Stimulated activated CD8-positive, alpha-beta memory T cell treated with anti-CD3 and anti-CD28 coated beads, Interleukin-15, amount 100 ng/mL, for 24 hours (primary cell): Measurements from ENCODE around the gene EFCAB13.

ENCODE experiments used
- DNase-seq: peaks from one replicate; pipeline ENCODE4 v3.0.0-alpha.2; 2020; ENCODE audit warnings: low read depth

EFCAB13 gene

DNA sequence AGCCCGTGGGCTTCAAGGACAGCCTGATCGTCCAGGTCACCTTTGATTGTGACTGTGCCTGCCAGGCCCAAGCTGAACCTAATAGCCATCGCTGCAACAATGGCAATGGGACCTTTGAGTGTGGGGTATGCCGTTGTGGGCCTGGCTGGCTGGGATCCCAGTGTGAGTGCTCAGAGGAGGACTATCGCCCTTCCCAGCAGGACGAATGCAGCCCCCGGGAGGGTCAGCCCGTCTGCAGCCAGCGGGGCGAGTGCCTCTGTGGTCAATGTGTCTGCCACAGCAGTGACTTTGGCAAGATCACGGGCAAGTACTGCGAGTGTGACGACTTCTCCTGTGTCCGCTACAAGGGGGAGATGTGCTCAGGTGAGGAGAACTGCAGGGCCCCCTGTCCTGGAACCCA lies 31.5 kb upstream of the EFCAB13 start:
- DNase-seq: no peak

DNA sequence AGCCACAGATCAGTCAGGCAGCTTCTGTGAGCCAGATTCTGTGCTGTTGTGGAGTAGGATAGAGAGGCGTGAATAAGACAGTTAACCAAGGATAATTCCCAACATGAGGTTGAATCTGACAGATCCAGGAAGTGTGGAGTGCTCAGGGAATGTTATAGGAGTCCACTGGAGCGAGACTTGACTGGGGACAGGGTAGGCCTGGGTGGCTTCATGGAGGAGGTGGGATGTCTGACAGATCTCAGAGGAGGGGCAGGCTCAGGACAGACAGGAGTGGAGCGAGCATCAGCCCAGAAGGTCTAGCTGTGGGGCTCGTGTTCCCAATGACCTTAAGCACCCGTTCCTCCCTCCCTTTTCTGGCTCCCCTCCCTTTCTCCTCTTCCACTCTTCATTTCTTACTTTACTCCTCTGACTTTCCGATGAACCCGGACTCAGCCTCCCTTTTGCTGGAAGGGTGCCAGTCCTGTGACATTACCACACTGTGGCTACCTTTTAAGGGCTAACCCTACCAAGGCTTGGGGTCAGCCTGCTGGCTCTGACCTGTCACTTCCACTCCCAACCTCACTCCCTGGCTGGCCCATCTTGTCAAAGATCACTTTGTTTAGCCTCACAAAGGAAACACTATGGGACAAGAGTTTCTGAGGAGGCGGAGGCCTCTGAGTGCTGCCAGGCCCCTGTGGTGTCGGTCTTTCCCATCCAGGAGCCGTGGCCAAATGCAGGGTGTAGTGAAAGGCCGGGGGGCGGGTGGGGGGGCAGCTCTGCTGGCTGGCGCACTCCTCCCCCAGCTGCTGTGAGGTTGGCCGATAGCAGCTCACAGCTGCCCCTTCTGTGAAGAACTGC lies 28.5 kb upstream of the EFCAB13 start:
- no peak for DNase-seq

DNA sequence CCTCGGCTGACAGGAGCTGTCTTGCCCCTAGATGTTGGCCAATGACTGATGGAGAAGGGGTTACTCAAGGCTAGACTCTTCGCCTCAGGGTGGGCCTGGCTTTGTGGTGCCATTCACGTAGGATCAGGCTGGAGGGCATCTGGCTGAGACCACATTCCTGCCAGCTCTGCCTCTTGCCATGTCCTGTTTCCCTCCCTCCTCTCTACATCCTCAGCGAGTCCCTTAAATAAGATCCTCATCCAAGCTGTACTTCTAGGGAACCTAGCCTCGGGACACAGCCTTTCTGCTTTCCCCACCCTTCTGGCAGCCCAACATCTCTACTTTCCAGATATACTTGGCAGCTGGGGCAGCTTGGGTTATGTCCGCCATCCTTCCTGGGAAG lies 27.9 kb upstream of the EFCAB13 start:
- DNase-seq: no peak

DNA sequence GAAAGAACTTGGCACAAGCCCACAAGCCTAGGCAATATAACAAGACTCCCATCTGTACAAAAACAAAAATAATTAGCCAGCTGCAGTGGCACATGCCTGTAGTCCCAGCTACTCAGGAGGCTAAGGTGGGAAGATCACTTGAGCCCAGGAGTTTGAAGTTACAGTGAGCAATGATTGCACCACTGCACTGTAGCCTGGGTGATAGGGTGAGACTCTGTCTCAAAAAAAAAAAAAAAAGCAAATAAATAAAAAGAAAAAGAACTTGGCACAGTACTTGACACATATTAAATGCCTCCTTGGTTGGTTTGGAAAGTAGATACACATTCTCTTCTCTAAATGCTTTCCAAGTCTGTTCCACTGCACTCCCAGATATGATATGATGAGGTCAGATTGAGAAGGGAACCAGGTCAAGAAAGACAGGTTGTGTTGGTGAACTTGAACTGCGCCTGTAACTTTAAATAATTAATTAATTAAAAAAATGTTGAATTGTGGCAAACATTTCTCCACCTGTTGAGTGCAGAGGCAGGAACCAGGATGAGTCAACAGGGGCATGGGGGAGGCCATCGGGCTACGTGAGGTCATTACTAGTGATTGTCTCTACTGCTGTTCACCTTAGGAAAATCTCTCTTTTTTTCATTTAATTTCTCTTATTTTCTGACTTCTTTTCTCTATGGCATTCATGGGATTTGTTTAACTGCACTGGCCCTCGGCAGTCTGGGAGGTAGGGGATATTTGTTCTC lies 25.9 kb upstream of the EFCAB13 start:
- no peak for DNase-seq

GRCh38 chr17:47298712-47299111 lies 25.0 kb upstream of the EFCAB13 start:
- DNase-seq: no peak

- no peak for DNase-seq
Observed at GRCh38 chr17:47299239-47299910, 24.4 kb upstream of the EFCAB13 start.

DNA sequence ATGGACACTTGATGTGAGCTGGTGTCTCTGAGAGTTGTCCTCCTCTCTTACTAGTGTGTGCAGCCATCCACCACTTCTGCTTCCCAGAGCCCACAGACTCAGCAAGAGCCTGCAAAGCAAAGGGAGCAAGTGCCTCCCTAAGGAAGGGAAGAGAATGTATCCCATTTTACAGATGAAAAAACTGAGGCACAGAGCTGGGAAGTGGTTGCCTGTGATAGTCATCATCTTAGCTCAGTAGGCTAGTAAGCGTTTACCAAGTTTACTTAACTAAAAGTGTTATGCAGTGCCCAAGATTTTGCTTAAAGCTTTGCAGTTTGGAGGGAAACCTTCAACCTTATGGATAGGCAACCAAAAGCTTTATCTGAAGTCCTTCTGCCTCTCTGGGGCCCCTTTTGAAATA lies 23.0 kb upstream of the EFCAB13 start:
- DNase-seq: no peak

- DNase-seq: no peak
Observed at GRCh38 chr17:47301161-47301560, 22.6 kb upstream of the EFCAB13 start.

DNA sequence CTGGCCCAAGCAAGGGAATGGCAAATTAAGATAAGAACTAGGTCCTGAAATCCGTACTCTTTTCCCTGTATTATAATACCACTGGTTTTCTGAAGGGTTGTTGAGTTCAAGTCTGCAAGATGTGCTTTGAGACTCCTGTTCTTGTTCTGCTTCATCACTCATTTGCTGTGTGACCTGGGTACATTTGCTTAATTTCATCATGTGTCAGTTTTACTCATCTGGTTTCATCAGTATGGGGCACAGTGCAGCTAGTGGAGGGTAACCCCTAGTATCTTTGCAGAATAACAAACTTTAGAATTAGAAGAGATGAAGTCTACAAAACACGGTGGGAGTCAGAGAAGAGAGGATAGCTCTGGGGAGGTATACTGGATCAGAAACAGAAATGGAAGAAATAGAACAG lies 21.9 kb upstream of the EFCAB13 start:
- DNase-seq: no peak

DNA sequence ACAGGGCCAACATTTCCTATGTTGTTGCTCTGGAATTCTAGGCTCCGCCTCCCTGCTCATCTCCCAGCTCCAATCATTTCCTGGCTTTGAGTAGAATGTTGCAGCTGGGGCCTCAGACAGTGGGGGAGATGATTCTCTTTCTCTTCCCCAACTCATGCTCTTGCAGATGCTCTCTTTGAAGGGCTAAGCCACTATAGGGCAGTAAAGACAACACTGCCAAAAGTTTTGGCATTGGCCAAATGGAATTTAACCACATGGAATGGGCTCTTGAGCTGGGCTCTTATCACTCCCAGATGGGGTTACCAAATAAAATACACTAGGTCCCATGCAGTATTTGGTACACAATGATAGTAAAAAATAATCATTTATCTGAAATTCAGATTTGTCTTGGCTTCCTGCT lies 19.6 kb upstream of the EFCAB13 start:
- DNase-seq: no peak

DNA sequence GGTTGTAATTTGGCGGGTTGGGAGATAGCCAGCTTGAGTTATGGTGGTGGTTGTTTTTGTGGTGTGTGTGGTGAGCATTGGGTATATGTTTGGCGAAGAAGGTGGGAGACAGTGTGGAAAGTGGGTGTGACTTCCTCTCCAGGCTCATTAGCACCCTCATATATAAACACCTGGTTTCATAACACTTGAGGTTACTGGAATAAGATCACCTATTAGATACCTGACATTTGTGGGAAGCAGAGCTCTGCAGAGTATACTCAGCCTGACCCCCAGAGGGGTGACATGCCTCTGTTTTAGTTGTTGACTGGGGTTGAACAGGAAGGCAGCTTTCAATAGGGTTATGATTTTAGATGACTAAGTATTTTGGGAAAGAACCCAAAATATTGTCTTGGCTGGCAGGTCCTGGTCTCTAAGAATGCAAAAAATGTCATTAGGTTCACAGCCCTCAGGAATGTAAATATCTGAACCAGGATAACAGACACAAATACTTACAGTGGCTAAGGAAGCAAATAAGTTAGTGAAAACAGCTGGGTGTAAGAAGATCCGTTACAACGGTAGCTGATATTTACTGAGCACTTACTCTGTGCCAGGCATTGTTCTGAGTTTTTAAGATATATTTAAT lies 18.3 kb upstream of the EFCAB13 start:
- DNase-seq: no peak

- DNase-seq: no peak
Observed at GRCh38 chr17:47310186-47310733, 13.5 kb upstream of the EFCAB13 start.

DNA sequence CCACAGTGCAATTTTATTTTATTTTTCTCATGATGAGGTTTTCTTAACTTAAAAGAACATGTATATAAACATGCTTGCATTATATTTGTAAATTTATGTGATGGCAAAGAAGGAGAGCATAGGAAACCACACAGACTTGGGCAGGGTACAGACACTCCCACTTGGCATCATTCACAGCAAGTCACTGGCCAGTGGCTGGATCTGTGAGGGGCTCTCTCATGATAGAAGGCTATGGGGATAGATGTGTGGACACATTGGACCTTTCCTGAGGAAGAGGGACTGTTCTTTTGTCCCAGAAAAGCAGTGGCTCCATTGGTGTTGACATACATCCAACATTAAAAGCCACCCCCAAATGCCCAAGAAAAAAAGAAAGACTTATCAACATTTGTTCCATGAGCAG lies 12.3 kb upstream of the EFCAB13 start:
- no peak for DNase-seq

DNA sequence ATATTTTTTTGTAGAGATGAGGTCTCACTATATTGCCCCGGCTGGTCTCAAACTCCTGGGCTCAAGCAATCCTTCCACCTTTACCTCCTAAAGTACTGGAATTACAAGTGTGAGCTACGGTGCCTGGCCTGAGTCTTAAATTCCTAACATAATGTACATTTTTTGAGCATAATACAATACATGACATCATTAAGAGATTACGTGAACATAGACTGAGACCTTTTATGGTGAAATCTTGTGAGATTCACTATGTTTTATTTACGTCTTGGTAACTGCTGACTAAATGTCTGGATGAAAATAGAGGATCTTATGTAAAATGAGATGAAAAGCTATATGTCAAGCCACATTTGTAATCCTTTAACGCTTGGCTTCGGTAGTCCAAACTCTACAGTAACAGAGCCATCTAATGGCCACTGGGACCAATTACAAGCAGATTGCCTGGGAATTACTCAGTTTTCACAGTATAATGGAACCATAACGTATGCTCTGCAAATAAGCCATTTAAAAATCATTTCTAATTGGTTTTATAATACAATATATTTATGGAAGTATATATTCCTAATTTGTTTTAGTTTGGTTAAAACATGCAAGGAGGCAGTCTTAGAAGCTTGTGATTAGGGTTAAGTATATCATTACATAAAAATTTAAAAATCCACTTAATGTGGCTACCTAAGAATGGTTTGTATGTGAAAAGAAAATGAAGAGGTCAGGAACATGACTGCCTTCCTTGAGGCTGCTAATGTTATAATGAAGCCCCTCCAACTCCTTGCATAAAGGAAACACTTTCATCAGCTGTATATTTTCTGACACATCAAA lies 8.1 kb upstream of the EFCAB13 start:
- DNase-seq: no peak

DNA sequence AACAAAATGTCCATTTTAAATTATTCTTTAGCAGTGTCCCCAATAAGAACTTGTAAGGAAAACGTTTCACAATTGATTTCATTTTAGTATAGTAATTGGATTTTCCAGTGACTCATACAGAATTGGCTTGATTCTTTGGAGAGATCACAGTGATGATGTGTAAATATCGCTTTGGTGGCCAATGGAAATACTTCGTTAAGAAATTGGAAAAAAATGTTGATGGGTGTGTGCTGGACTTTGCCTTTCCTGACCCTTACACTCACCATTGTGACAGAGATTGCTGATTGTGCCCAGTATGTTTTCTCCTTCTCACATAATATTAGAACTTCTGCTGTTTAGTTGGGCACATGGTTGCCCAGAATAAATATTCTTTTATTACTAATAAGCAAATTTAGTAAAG lies 7.4 kb upstream of the EFCAB13 start:
- DNase-seq: no peak

DNA sequence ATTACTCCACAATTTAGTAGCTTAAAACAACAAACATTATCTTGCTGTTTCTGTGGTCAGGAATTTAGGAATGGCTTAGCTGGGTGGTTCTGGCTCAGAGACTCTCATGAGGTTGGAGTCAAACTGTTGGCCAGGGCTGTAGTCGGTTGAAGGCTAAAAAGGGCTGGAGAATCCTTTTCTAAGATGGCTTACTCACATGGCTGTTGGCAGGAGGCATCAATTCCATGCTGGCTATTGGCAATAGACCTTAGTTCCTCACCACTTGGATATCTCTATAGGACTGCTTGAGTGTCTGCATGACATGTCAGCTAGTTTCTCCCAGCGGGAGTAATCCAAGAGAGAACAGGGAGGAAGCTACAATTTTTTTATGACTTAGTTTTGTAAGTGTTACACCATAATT lies 6.6 kb upstream of the EFCAB13 start:
- no peak for DNase-seq

- no peak for DNase-seq
Observed at GRCh38 chr17:47318197-47318918, 5.4 kb upstream of the EFCAB13 start.

DNA sequence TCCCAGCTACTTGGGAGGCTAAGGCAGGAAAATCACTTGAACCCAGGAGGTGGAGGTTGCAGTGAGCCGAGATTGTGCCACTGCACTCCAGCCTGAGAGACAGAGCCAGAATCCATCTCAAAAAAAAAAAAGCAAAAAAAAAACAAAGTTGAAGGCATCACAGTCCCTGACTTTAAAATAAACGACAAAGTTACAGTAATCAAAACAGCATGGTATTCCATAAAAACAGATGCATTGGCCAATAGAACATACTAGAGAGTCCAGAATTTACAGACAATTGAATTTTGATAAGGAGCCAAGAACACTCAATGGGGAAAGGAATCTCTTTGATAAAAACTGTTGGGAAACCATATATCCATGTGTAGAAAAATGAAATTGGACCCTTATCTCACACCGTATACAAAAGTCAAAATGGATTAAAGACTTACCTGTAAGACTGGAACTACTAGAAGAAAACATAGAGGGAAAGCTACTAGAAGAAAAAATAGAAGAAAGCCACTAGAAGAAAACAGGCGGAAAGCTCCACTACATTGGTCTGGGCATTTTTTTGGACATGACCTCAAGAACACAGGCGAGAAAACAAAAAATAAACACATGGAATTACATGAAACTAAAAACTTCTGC lies 2.8 kb upstream of the EFCAB13 start:
- no peak for DNase-seq

- no peak for DNase-seq
Observed at GRCh38 chr17:47324224-47325020, 667 bp downstream of the EFCAB13 start.
